ENCODE data around the gene PCK1.

DNA sequence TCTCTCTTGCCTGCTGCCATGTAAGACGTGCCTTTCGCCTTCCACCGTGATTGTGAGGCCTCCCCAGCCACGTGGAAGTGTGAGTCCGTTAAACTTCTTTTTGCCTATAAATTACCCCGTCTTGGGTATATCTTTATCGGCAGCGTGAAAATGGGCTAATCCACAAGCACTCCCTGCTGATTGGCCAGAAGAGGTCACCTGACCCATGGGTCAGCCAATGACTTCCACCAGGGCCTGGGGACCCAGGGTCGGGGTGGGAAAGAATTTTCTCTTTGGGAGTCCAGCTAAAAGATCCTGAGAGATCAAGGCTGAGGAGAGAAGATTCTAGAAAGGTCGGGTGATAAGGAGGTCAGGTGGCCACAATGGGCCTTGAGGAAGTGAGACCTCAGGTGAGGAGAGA, 42.2 kb downstream of the PCK1 start:
- no peak for TF ChIP-seq EZH2 (IDR thresholded peaks at IDR 0.05)
- no peak for TF ChIP-seq POLR2AphosphoS5 (IDR thresholded peaks at IDR 0.05; ENCODE audit: borderline replicate concordance, low read depth, low read length)
